ENCODE data around the gene CFAP221. TPM values are rescaled to one million over a fixed set of nuclear protein-coding genes. Genes with fewer than 3 reads are reported as not detected.

CFAP221 gene
- total RNA-seq, 1 experiment from 2014 or later = 10.0 TPM

- H3K4me3 Mint-ChIP-seq (ENCODE audit: low read depth, unreplicated experiment) = no peak overlapping the region
- H3K27ac Mint-ChIP-seq (ENCODE audit: unreplicated experiment) = no peak overlapping the region
- H3K36me3 Mint-ChIP-seq (ENCODE audit: insufficient read depth, unreplicated experiment) = no peaks in the 10 kb centered on the region
- CTCF ChIA-PET = no interaction called here
- no TSS peak for BruUV-seq (replicated peaks)
- intact Hi-C loops (cut with micrococcal nuclease; ENCODE audit: unreplicated experiment) = no loop called here
- no peaks in the 10 kb centered on the region for H3K27me3 Mint-ChIP-seq (ENCODE audit: unreplicated experiment)
- no peaks in the 10 kb centered on the region for H3K4me1 Mint-ChIP-seq (ENCODE audit: low read depth, unreplicated experiment)
- DNase-seq = no peak
- TF ChIP-seq, protein P1, sequence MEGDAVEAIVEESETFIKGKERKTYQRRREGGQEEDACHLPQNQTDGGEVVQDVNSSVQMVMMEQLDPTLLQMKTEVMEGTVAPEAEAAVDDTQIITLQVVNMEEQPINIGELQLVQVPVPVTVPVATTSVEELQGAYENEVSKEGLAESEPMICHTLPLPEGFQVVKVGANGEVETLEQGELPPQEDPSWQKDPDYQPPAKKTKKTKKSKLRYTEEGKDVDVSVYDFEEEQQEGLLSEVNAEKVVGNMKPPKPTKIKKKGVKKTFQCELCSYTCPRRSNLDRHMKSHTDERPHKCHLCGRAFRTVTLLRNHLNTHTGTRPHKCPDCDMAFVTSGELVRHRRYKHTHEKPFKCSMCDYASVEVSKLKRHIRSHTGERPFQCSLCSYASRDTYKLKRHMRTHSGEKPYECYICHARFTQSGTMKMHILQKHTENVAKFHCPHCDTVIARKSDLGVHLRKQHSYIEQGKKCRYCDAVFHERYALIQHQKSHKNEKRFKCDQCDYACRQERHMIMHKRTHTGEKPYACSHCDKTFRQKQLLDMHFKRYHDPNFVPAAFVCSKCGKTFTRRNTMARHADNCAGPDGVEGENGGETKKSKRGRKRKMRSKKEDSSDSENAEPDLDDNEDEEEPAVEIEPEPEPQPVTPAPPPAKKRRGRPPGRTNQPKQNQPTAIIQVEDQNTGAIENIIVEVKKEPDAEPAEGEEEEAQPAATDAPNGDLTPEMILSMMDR (IDR thresholded peaks at IDR 0.05; ENCODE audit: unreplicated experiment) = no peak
- peaks cover 3% of the 10 kb centered on the region for H3K9me3 Mint-ChIP-seq (ENCODE audit: low read depth, unreplicated experiment)
Measured at GRCh38 chr2:119536211-119536610, 8.0 kb upstream of the CFAP221 start.

DNA sequence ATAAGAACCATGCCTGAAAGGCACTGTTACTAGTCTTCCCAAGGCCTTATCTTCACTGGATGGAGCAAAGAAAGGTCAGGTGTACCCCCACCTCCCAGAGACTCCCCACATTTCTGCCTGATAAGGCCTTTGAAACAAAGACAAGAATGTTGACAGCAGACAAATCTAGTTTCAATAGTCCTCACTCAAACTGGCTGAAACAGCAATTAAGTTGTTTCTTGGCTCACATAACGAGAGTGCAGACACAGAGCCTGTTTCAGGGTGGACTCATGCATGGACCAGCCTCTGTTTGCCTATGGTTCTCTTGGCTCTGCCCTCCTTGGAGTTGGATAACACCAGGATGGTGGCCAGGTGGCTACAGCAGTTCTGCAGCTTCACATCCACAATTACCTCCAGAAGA lies 7.5 kb upstream of the CFAP221 start:
- Mint-ChIP-seq H3K36me3 (ENCODE audit: insufficient read depth, unreplicated experiment) (no peaks in the 10 kb centered on the region), H3K9me3 (ENCODE audit: low read depth, unreplicated experiment) (peaks cover 3% of the 10 kb centered on the region), H3K4me1 (ENCODE audit: low read depth, unreplicated experiment) (no peaks in the 10 kb centered on the region), H3K27me3 (ENCODE audit: unreplicated experiment) (no peaks in the 10 kb centered on the region), H3K4me3 (ENCODE audit: low read depth, unreplicated experiment) (no peak overlapping the region), H3K27ac (ENCODE audit: unreplicated experiment) (no peak overlapping the region)
- intact Hi-C loops (cut with micrococcal nuclease; ENCODE audit: unreplicated experiment) = no loop called here
- no TSS peak for BruUV-seq (replicated peaks)
- TF ChIP-seq, protein P1 (IDR thresholded peaks at IDR 0.05; ENCODE audit: unreplicated experiment) = no peak
- CTCF ChIA-PET = no interaction called here
- DNase-seq = no peak

DNA sequence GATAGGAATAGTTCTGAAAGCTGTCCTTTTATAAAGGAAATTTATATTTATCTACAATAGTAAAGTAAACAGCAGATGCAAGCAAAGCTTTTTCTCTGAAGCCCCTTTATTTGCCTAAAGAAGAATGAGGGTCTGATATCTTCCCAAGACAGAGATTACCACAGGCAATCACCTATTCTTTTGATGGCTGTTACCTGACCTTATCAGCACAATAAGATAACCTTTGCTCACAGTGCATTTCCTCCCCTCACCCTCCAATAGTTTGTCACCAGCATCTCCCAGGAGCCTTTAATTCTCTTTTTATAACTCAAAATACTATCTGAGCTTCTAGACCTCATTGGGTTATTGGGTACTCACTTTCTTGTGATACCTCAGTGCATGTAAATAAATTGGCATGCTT lies 6.5 kb upstream of the CFAP221 start:
- no TSS peak for BruUV-seq (replicated peaks)
- intact Hi-C loops (cut with micrococcal nuclease; ENCODE audit: unreplicated experiment) = no loop called here
- no peak for DNase-seq
- Mint-ChIP-seq H3K27me3 (ENCODE audit: unreplicated experiment) (no peaks in the 10 kb centered on the region), H3K27ac (ENCODE audit: unreplicated experiment) (no peak overlapping the region), H3K36me3 (ENCODE audit: insufficient read depth, unreplicated experiment) (no peaks in the 10 kb centered on the region), H3K4me1 (ENCODE audit: low read depth, unreplicated experiment) (no peaks in the 10 kb centered on the region), H3K4me3 (ENCODE audit: low read depth, unreplicated experiment) (no peak overlapping the region), H3K9me3 (ENCODE audit: low read depth, unreplicated experiment) (peaks cover 3% of the 10 kb centered on the region)
- TF ChIP-seq, protein P1 (IDR thresholded peaks at IDR 0.05; ENCODE audit: unreplicated experiment) = no peak
- CTCF ChIA-PET = interaction anchor here (0.7 kb wide), 1 partner anchor 111 kb away, joined by 4 read pairs; no protein-coding TSS in a partner anchor

DNA sequence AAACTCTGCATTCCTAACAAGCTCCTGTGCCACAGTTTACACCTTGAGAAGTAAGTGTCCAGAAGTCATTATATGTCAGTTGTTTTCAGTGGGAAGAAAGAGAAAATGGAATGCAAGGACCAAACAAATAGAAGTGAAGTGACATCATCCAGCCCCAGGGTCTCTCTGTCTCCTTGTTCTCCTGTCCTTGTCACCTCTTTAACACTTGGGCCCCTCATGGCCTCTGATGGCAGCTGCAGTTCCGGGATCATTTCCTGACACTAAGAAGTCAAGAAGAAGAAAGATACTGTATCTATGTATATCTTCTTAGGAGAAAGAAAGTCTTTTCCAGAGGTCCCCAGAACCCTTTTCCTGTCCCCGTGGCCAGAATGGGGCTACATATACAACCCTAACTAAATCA lies 2.8 kb upstream of the CFAP221 start:
- H3K36me3 Mint-ChIP-seq (ENCODE audit: insufficient read depth, unreplicated experiment) = peaks cover 24% of the 10 kb centered on the region
- CTCF ChIA-PET = no interaction called here
- peaks cover 29% of the 10 kb centered on the region for H3K4me1 Mint-ChIP-seq (ENCODE audit: low read depth, unreplicated experiment)
- TF ChIP-seq, protein P1 (IDR thresholded peaks at IDR 0.05; ENCODE audit: unreplicated experiment) = no peak
- no peak overlapping the region for H3K27ac Mint-ChIP-seq (ENCODE audit: unreplicated experiment)
- BruUV-seq (replicated peaks) = no TSS peak
- no peak for DNase-seq
- H3K9me3 Mint-ChIP-seq (ENCODE audit: low read depth, unreplicated experiment) = no peaks in the 10 kb centered on the region
- H3K4me3 Mint-ChIP-seq (ENCODE audit: low read depth, unreplicated experiment) = no peak overlapping the region
- intact Hi-C loops (cut with micrococcal nuclease; ENCODE audit: unreplicated experiment) = no loop called here
- H3K27me3 Mint-ChIP-seq (ENCODE audit: unreplicated experiment) = no peaks in the 10 kb centered on the region

Measured in Calu3 (cell line).